K562 (cell line): ENCODE measurements around the gene E2F2. TPM values are rescaled to one million over a fixed set of nuclear protein-coding genes. Genes with fewer than 3 reads are reported as not detected.
A peak's percentile ranks its signal among the peaks of the same experiment; 100 is the strongest.

Experiments
- BDP1 ChIP-seq: IDR thresholded peaks from 3 replicates; pipeline ENCODE4 v1.6.1; 2011; ENCODE audit not compliant: insufficient read length, insufficient read depth
- CBX2 ChIP-seq: fragments of 200-600 bp; sonication (generic); IDR thresholded peaks from one replicate; pipeline ENCODE4 v1.6.1; 2012; ENCODE audit warnings: mild to moderate bottlenecking, low read length, inconsistent platforms; ENCODE audit not compliant: insufficient read depth, poor library complexity, severe bottlenecking
- CC2D1A ChIP-seq: fragments of 450-650 bp; IDR thresholded peaks from 2 replicates; pipeline ENCODE4 v1.6.1; 2017; ENCODE audit warnings: mild to moderate bottlenecking
- CTBP1 ChIP-seq: fragments of 450-650 bp; IDR thresholded peaks from 2 replicates; pipeline ENCODE4 v1.6.1; 2016; ENCODE audit warnings: borderline replicate concordance
- FOSL1 ChIP-seq: fragments of 200-800 bp; sonication (Bioruptor generic); conservative IDR thresholded peaks from 2 replicates; pipeline ENCODE4 v1.6.1; 2016; ENCODE audit warnings: missing genetic modification characterization, missing compliant biosample characterization
- GATAD2A ChIP-seq: fragments of 450-650 bp; IDR thresholded peaks from 2 replicates; pipeline ENCODE4 v1.6.1; 2017
- HDAC8 ChIP-seq: fragments of 450-650 bp; IDR thresholded peaks from 2 replicates; pipeline ENCODE4 v1.6.1; 2016; ENCODE audit warnings: mild to moderate bottlenecking, missing genetic modification characterization, moderate library complexity, missing compliant biosample characterization
- KLF13 ChIP-seq: fragments of 450-650 bp; IDR thresholded peaks from 2 replicates; pipeline ENCODE4 v1.6.1; 2016; ENCODE audit warnings: missing genetic modification characterization, low read depth, mild to moderate bottlenecking, missing compliant biosample characterization, moderate library complexity, borderline replicate concordance
- MBD2 ChIP-seq: sonication (generic); IDR thresholded peaks from 2 replicates; pipeline ENCODE4 v1.6.1; 2016; ENCODE audit warnings: low read depth, borderline replicate concordance
- MCM2 ChIP-seq: fragments of 450-650 bp; IDR thresholded peaks from 2 replicates; pipeline ENCODE4 v1.6.1; 2017; ENCODE audit warnings: low read depth, mild to moderate bottlenecking
- MYBL2 ChIP-seq, 2 experiments: fragments of 450-650 bp in 1 of 2; sonication (generic) in 1 of 2; formaldehyde crosslinking in 1 of 2; IDR thresholded peaks; 2 replicates each; pipeline versions ENCODE4 v1.6.1 to v1.8.1; 2017 to 2022; ENCODE audit warnings: borderline replicate concordance in 1 of 2, inconsistent platforms in 1 of 2, low read depth in 1 of 2, mild to moderate bottlenecking in 1 of 2, missing genetic modification reagents in 1 of 2, moderate library complexity in 1 of 2
- MYNN ChIP-seq, 2 experiments: sonication (generic); formaldehyde crosslinking in 1 of 2; IDR thresholded peaks; 2 replicates each; pipeline versions ENCODE4 v1.5.0 to v1.6.1; 2016 to 2020; ENCODE audit warnings: antibody characterized with exemption in 1 of 2, missing genetic modification reagents in 1 of 2
- NRF1 ChIP-seq, 2 experiments: fragments of 450-650 bp; IDR thresholded peaks in 1 of 2; conservative IDR thresholded peaks in 1 of 2; 2 replicates each; pipeline ENCODE4 v1.6.1; 2014; ENCODE audit warnings: mild to moderate bottlenecking in 2 of 2
- OTX1 ChIP-seq: fragments of 450-650 bp; formaldehyde crosslinking; IDR thresholded peaks from 2 replicates; pipeline ENCODE4 v1.4.0; 2022; ENCODE audit warnings: mild to moderate bottlenecking
- SMARCB1 ChIP-seq: IDR thresholded peaks from 2 replicates; pipeline ENCODE4 v1.6.1; 2011; ENCODE audit warnings: improper control_type of control experiment, low read depth; ENCODE audit not compliant: insufficient read length
- SRF ChIP-seq, 2 experiments: fragments of 250-450, 450-650 bp in 1 of 2; sonication (Bioruptor Pico) in 1 of 2; sonication (generic) in 1 of 2; formaldehyde crosslinking; IDR thresholded peaks; 2 replicates each; pipeline versions ENCODE4 v1.5.0 to v1.5.1; 2020 to 2022; ENCODE audit warnings: mild to moderate bottlenecking in 1 of 2, missing genetic modification reagents in 1 of 2
- TAF15 ChIP-seq: fragments of 200-400 bp; formaldehyde crosslinking; IDR thresholded peaks from 2 replicates; pipeline ENCODE4 v1.6.1; 2017; ENCODE audit warnings: mild to moderate bottlenecking, low read depth, low read length, moderate library complexity
- ZBTB8A ChIP-seq: fragments of 450-650 bp; IDR thresholded peaks from 2 replicates; pipeline ENCODE4 v1.6.1; 2018; ENCODE audit warnings: mild to moderate bottlenecking, moderate library complexity; ENCODE audit not compliant: partially characterized antibody
- polyA plus RNA-seq, 8 experiments: library from polyadenylated mRNA; depleted of rRNA in 4 of 8; stranded (reverse) in 5 of 8; unstranded in 3 of 8; fragments of >200 nt; fragmentation: Nextera tagmentation in 2 of 8; fragmentation: Illumina TruSeq in 1 of 8; extraction: Ambion mirVana in 2 of 8; extraction: Trizol in 1 of 8; gene quantifications; 2 replicates each; pipeline versions ENCODE4 v1.2.1 to v1.2.3, GENCODE V29; 2011 to 2014; ENCODE audit warnings: inconsistent platforms in 1 of 8, missing spikeins in 1 of 8
- total RNA-seq, 7 experiments: library from RNA; depleted of rRNA in 6 of 7; stranded (reverse); fragments of >200 nt in 6 of 7; fragmentation: Illumina TruSeq in 2 of 7; extraction: Trizol in 2 of 7; gene quantifications; 2 replicates each; pipeline versions ENCODE4 v1.2.1 to v1.2.3, GENCODE V29; 2011 to 2021; ENCODE audit warnings: low replicate concordance in 1 of 7
- TF ChIP-seq, protein P1 (sequence below): IDR thresholded peaks from 2 replicates; pipeline ENCODE4 v1.6.1; 2011; ENCODE audit not compliant: insufficient read length; ENCODE audit errors: extremely low read depth
- TF ChIP-seq, protein P2 (sequence below): fragments of 250-450 bp; sonication (Bioruptor Pico); IDR thresholded peaks from 2 replicates; pipeline ENCODE4 v1.8.0; 2021; ENCODE audit warnings: moderate library complexity, mild to moderate bottlenecking, inconsistent platforms
- TF ChIP-seq, protein P3 (sequence below): fragments of 250-450 bp; sonication (Bioruptor Pico); IDR thresholded peaks from 2 replicates; pipeline ENCODE4 v1.4.0; 2020; ENCODE audit warnings: mild to moderate bottlenecking, moderate library complexity
- TF ChIP-seq, protein P4 (sequence below): fragments of 250-450 bp; sonication (Bioruptor Pico); IDR thresholded peaks from 2 replicates; pipeline ENCODE4 v1.8.0; 2021; ENCODE audit warnings: mild to moderate bottlenecking, moderate library complexity

Gene E2F2
- total and polyA plus RNA-seq, 9 of the 15 experiments (the other 6 are each of a cell fraction or from before 2014, with no cell fraction given): 3.1 to 25.3 (median 11.4) TPM

DNA sequence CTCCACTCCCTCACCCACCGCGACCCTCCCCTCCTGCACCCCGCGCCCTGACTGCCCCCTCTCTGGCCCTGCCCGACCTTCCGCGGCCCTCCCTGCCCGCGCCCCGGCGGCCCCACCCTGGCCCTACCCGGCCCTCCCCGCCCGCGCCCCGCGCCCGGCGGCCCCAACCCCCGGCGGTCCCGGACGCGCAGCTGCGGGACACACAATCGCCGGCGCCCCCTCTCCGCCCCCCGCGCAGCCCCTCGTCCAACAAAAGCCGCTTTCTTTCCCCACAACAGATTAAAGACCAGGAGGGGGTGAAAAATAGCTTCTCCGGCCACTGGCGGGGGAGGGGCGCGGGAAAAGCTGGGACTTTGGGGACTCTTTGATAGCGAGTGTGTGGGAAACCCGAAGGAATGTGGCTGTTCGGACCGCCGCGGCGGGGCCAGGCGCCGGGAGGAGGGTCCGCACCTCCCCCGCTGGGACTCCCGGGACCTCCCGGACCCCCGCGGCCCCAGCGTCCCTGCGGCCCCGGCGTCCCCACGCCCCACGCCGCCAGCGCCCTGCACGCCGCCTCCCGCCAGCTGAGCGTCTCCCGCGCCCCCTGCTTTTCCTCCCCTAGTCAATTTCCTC, 37.1 kb upstream of the E2F2 start (continued):
- TF ChIP-seq MYBL2 (IDR thresholded peaks at IDR 0.05; ENCODE audit: low read depth) (no peak), MYBL2 (CRISPR knock-in tag; IDR thresholded peaks at IDR 0.05; ENCODE audit: borderline replicate concordance) (no peak), SRF (CRISPR knock-in tag; IDR thresholded peaks at IDR 0.05) (no peak), BDP1 (no peak), SMARCB1 (no peak), KLF13 (tag) (no peak), MCM2 (no peak), MBD2 (no peak), CC2D1A (no peak), GATAD2A (peak; percentile 71; the same call in 1 of the 2 replicates), MYNN (IDR thresholded peaks at IDR 0.05) (no peak), MYNN (CRISPR knock-in tag; IDR thresholded peaks at IDR 0.05) (no peak), FOSL1 (no peak), OTX1 (CRISPR knock-in tag) (no peak), TAF15 (no peak), NRF1 (conservative IDR thresholded peaks at IDR 0.05 in 1 of 2, IDR thresholded peaks at IDR 0.05 in 1 of 2) (peak in 1 of 2 experiments; percentile 26; a peak in 2 of 4 replicates), HDAC8 (no peak), CBX2 (no peak), CTBP1 (no peak), ZBTB8A (no peak)
- TF ChIP-seq, protein P1, sequence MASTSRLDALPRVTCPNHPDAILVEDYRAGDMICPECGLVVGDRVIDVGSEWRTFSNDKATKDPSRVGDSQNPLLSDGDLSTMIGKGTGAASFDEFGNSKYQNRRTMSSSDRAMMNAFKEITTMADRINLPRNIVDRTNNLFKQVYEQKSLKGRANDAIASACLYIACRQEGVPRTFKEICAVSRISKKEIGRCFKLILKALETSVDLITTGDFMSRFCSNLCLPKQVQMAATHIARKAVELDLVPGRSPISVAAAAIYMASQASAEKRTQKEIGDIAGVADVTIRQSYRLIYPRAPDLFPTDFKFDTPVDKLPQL: no peak
- TF ChIP-seq, protein P2, sequence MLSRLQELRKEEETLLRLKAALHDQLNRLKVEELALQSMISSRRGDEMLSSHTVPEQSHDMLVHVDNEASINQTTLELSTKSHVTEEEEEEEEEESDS (CRISPR knock-in tag): no peak
- TF ChIP-seq, protein P3, sequence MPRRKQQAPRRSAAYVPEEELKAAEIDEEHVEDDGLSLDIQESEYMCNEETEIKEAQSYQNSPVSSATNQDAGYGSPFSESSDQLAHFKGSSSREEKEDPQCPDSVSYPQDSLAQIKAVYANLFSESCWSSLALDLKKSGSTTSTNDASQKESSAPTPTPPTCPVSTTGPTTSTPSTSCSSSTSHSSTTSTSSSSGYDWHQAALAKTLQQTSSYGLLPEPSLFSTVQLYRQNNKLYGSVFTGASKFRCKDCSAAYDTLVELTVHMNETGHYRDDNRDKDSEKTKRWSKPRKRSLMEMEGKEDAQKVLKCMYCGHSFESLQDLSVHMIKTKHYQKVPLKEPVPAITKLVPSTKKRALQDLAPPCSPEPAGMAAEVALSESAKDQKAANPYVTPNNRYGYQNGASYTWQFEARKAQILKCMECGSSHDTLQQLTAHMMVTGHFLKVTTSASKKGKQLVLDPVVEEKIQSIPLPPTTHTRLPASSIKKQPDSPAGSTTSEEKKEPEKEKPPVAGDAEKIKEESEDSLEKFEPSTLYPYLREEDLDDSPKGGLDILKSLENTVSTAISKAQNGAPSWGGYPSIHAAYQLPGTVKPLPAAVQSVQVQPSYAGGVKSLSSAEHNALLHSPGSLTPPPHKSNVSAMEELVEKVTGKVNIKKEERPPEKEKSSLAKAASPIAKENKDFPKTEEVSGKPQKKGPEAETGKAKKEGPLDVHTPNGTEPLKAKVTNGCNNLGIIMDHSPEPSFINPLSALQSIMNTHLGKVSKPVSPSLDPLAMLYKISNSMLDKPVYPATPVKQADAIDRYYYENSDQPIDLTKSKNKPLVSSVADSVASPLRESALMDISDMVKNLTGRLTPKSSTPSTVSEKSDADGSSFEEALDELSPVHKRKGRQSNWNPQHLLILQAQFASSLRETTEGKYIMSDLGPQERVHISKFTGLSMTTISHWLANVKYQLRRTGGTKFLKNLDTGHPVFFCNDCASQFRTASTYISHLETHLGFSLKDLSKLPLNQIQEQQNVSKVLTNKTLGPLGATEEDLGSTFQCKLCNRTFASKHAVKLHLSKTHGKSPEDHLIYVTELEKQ: no peak
- TF ChIP-seq, protein P4, sequence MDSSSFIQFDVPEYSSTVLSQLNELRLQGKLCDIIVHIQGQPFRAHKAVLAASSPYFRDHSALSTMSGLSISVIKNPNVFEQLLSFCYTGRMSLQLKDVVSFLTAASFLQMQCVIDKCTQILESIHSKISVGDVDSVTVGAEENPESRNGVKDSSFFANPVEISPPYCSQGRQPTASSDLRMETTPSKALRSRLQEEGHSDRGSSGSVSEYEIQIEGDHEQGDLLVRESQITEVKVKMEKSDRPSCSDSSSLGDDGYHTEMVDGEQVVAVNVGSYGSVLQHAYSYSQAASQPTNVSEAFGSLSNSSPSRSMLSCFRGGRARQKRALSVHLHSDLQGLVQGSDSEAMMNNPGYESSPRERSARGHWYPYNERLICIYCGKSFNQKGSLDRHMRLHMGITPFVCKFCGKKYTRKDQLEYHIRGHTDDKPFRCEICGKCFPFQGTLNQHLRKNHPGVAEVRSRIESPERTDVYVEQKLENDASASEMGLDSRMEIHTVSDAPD: no peak
